A673 (cell line): ENCODE data around the gene CARMIL1. TPM values are rescaled to one million over a fixed set of nuclear protein-coding genes. Genes with fewer than 3 reads are reported as not detected.

ENCODE experiments used
- BruUV-seq: library from RNA; stranded (reverse); fragments of 400-500 nt; replicated peaks from 2 replicates; lab custom pipeline; 2021; lab: Mats Ljungman, UMichigan
- CTCF ChIA-PET: fragments of 300-600 bp; sonication (Branson Sonifier 250); formaldehyde crosslinking; loops from one replicate; lab custom pipeline; 2022; ENCODE audit warnings: antibody characterized with exemption; lab: Charles Lee
- POLR2A ChIA-PET: fragments of 300-600 bp; sonication (Branson Sonifier 250); formaldehyde crosslinking; loops from one replicate; lab custom pipeline; 2022; ENCODE audit warnings: antibody characterized with exemption; ENCODE audit not compliant: low non-redundant PET; lab: Charles Lee
- DNase-seq: peaks from one replicate; pipeline ENCODE4 v3.0.0-alpha.2; 2015; ENCODE audit warnings: low spot score
- H3K27ac ChIP-seq: fragments of 200-600 bp; sonication (generic); 2 replicates; pipeline ENCODE4 v1.5.1; 2016; ENCODE audit warnings: mixed run types, low read depth, mild to moderate bottlenecking, mixed read lengths, antibody characterized with exemption, low read length; ENCODE audit not compliant: poor library complexity, severe bottlenecking
- H3K27me3 ChIP-seq: fragments of 200-600 bp; sonication (generic); replicated peaks from 2 replicates; pipeline ENCODE4 v1.6.1; 2017; ENCODE audit warnings: mixed run types, low read depth, mild to moderate bottlenecking, mixed read lengths, antibody characterized with exemption, low read length; ENCODE audit not compliant: insufficient read depth, poor library complexity
- H3K36me3 ChIP-seq: fragments of 200-600 bp; sonication (generic); 2 replicates; pipeline ENCODE4 v1.6.1; 2016; ENCODE audit warnings: mixed run types, mild to moderate bottlenecking, mixed read lengths, antibody characterized with exemption, low read length; ENCODE audit not compliant: insufficient read depth, poor library complexity, severe bottlenecking
- H3K4me1 ChIP-seq: fragments of 200-600 bp; sonication (generic); 2 replicates; pipeline ENCODE4 v1.6.1; 2017; ENCODE audit warnings: mixed run types, mild to moderate bottlenecking, mixed read lengths, antibody characterized with exemption, low read length; ENCODE audit not compliant: insufficient read depth, poor library complexity, severe bottlenecking
- H3K4me3 ChIP-seq: fragments of 200-600 bp; sonication (generic); 2 replicates; pipeline ENCODE4 v1.5.1; 2016; ENCODE audit warnings: low read depth, mixed run types, mild to moderate bottlenecking, mixed read lengths, low read length; ENCODE audit not compliant: poor library complexity, severe bottlenecking
- H3K9me3 ChIP-seq: fragments of 200-600 bp; sonication (generic); 2 replicates; pipeline ENCODE4 v1.6.1; 2016; ENCODE audit warnings: mixed run types, low read depth, mild to moderate bottlenecking, mixed read lengths, antibody characterized with exemption, low read length; ENCODE audit not compliant: poor library complexity, severe bottlenecking
- EZH2 ChIP-seq: fragments of 200-600 bp; sonication (generic); IDR thresholded peaks from 2 replicates; pipeline ENCODE4 v1.6.1; 2017; ENCODE audit warnings: borderline replicate concordance, low read depth, mild to moderate bottlenecking, mixed read lengths, antibody characterized with exemption, low read length; ENCODE audit not compliant: poor library complexity, severe bottlenecking
- intact Hi-C: fragments of 100-400 bp; cut with micrococcal nuclease; formaldehyde crosslinking; loops from one replicate; pipeline ENCODE4 v1.10.0; 2022; ENCODE audit not compliant: unreplicated experiment
- total RNA-seq: library from RNA; stranded (reverse); gene quantifications from 2 replicates; pipeline ENCODE4 v1.2.3, GENCODE V29; 2021
- TF ChIP-seq, protein P1 (sequence below): fragments of 300-800, 200-600 bp; sonication (generic); conservative IDR thresholded peaks from 2 replicates; pipeline ENCODE4 v1.5.1; 2017; ENCODE audit warnings: low read depth, mild to moderate bottlenecking, antibody characterized with exemption, low read length, moderate library complexity, mixed read lengths

CARMIL1 gene
- total RNA-seq, 1 experiment from 2014 or later = 7.2 TPM

DNA sequence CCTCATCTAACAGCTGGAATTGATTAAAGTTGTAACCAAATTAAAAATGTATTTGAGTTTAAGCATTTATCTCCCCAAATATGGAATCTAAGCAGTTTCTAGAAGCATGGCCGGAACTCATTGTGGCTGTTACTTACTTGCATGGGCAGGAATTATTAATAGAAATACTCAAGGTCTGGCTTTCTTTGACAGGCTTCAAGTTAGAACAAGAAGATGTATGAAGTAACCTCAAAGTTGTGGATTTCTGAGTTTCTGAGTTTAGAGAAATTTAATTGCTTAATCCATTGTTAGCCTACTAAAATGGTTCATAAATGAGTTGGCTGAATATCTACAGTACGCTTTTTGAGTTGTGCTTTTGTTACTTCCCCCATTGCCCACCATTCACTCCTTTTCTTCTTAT is 7.7 kb downstream of the CARMIL1 start:
- POLR2A ChIA-PET = no interaction called here
- Histone ChIP-seq H3K9me3 (no peaks in the 10 kb centered on the region), H3K27ac (no peak overlapping the region), H3K36me3 (no peaks in the 10 kb centered on the region), H3K4me1 (no peaks in the 10 kb centered on the region), H3K4me3 (no peak overlapping the region), H3K27me3 (no peaks in the 10 kb centered on the region)
- BruUV-seq = no TSS peak
- no peak for TF ChIP-seq EZH2
- TF ChIP-seq, protein P1, sequence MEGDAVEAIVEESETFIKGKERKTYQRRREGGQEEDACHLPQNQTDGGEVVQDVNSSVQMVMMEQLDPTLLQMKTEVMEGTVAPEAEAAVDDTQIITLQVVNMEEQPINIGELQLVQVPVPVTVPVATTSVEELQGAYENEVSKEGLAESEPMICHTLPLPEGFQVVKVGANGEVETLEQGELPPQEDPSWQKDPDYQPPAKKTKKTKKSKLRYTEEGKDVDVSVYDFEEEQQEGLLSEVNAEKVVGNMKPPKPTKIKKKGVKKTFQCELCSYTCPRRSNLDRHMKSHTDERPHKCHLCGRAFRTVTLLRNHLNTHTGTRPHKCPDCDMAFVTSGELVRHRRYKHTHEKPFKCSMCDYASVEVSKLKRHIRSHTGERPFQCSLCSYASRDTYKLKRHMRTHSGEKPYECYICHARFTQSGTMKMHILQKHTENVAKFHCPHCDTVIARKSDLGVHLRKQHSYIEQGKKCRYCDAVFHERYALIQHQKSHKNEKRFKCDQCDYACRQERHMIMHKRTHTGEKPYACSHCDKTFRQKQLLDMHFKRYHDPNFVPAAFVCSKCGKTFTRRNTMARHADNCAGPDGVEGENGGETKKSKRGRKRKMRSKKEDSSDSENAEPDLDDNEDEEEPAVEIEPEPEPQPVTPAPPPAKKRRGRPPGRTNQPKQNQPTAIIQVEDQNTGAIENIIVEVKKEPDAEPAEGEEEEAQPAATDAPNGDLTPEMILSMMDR = no peak
- no peak for DNase-seq
- CTCF ChIA-PET = no interaction called here
- intact Hi-C loops = no loop called here

DNA sequence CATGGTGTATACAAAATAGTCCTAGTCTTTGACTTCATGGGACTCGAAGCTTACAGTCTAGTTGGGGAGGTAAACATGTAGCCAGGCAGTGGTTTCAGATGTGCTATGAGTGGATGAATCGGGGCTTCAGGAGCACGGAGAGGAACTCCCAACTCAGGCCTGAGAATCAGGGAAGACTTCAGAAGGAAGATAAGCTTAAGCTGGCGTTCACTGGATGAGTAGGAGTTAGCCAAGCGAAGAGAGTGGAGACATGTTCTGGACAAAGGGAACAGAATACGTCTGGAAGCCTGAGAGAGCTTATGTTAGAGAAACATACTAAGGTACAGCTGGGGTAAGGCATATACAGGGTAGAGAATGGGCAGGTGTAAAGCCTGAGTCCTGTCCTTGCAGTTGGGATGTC is 8.8 kb downstream of the CARMIL1 start:
- Histone ChIP-seq H3K36me3 (no peaks in the 10 kb centered on the region), H3K9me3 (no peaks in the 10 kb centered on the region), H3K27ac (no peak overlapping the region), H3K4me3 (no peak overlapping the region), H3K4me1 (no peaks in the 10 kb centered on the region), H3K27me3 (no peaks in the 10 kb centered on the region)
- CTCF ChIA-PET = interaction anchor here (0.5 kb wide), 1 partner anchor 9 kb away, joined by 12 read pairs; the partner anchor contains the start of gene CARMIL1
- BruUV-seq = no TSS peak
- no peak for TF ChIP-seq EZH2
- TF ChIP-seq, protein P1 = no peak
- DNase-seq = no peak
- POLR2A ChIA-PET = no interaction called here
- intact Hi-C loops = no loop called here

DNA sequence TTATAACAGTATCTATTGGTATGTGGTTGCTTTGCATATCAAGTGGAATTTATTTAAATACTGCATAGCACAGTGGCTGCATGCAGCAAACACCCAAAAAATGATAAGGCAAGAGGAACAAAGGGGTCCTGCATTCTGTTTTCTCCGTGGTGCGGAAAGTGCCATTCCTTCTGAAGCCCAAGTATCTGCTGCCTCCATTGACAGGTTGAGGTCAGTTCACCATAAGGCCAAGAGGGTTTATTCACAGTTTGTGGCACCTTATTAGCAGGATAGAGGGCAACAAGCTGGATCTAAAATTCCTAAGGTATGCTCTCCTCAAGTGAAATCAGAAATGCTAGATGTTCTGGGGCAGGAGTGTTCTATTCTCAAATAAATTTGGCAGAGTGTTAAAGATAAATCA is 9.3 kb downstream of the CARMIL1 start:
- TF ChIP-seq, protein P1 = no peak
- no peak for TF ChIP-seq EZH2
- no peak overlapping the region for H3K27ac ChIP-seq
- no peak for DNase-seq
- H3K4me3 ChIP-seq = no peak overlapping the region
- H3K36me3 ChIP-seq = no peaks in the 10 kb centered on the region
- ChIA-PET CTCF (interaction anchor here (0.5 kb wide), 1 partner anchor 9 kb away, joined by 12 read pairs; the partner anchor contains the start of gene CARMIL1), POLR2A (no interaction called here)
- intact Hi-C loops = no loop called here
- no peaks in the 10 kb centered on the region for H3K9me3 ChIP-seq
- no peaks in the 10 kb centered on the region for H3K27me3 ChIP-seq
- BruUV-seq = no TSS peak
- no peaks in the 10 kb centered on the region for H3K4me1 ChIP-seq
